ENCODE data around the gene CAND2.
"Not testable (repeated sequence)": the region's sequence is repeated elsewhere in the genome, so short reads cannot be mapped to it uniquely, and the experiment has no call there.

CAND2 gene

DNA sequence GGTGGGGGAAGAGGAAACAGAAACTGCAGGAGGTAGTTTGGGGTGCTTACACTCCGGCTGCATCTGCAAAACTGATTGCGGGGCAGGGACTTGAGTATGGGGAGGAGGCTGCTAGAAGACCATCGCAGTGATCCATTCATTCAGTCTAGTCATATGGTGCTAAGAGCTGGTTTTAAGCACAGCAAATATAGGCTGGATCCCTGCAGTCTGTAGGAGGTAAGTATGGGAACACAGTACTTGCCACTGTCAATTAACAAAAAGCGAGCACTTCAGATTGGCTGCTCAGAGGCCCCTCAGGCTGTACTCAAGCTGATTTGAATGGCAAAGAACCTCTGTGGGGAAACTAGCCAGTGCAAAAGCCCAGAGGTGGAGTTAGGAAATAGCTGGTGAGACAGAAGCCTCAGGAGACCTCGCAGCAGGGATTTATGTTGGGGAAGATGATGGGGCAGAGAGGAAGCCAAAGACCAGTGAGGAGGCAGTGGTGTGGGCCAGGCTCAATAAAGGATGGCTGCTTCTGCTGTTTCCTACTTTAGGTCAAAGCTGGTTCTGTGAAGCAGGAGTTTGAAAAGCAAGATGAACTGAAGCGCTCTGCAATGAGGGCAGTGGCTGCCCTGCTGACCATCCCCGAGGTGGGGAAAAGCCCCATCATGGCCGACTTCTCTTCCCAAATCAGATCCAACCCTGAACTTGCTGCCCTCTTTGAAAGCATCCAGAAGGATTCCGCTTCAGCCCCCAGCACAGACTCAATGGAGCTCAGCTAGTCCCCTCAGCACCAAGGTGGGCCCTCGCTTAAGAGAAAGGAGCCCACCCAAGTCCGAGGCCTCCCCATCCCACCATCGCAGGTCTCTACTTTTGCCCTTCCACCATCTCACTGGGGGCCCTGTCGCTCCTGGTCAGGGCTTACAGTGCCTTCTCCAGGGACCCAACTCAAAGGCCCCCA lies 37.0 kb downstream of the CAND2 start:
- no peak for DNase-seq

DNA sequence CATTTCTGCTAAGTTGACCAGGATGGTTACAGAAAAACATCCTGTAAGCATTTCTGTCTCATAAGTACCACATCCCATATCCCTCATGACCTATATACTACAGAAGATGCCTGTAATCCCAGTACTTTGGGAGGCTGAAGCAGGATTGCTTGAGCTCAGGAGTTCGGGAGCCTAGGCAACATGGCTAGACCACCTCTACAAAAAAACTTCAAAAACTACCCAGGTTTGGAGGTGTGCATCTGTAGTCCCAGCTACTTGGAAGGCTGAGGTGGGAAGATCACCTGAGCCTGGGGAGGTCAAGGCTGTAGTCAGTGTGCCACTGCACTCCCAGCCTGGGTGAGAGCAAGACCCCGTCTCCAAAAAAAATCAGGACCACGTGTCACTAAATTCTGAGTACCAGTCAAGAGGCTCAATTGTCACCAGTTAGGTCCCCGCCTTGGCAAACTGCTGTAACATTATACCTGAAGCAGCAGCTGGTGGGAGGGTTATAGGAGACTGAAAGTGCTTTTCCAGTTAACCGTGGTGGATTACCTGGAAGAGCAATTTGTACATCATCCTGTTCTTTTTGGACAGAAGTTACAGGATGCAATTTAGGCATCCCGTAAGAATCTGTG lies 38.7 kb downstream of the CAND2 start:
- DNase-seq = no peak

DNA sequence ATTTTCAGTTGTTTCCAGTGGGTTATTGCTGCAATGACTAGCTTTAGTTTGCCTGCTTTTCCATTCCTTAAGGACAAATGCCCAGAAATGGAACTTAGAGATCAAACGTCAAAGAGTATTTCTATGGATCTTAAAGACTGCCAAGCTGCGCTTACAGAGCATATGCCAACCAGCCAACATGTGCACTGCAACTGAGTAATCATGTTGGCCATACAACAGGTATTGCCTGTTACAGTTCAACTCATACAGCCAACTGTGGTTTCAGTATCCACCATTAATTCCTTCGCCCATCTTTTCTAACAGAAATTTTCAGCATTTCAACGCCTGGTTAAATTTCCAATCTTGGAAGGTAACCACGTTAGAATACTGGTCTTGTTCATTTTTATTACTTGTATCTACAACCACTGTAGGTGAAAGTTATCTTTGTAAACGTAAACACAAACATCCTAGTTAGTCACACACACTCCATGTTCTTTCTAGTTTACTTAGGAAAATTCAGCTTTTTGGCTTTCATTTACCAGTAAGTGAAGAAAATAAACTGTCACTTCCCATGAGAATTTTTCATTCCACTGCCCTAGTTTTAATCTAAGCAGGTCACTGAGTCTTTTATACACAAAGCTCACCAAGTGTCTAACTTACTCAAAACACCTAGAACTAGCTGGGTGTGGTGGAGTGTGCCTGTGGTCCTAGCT lies 41.0 kb downstream of the CAND2 start:
- no peak for DNase-seq

DNA sequence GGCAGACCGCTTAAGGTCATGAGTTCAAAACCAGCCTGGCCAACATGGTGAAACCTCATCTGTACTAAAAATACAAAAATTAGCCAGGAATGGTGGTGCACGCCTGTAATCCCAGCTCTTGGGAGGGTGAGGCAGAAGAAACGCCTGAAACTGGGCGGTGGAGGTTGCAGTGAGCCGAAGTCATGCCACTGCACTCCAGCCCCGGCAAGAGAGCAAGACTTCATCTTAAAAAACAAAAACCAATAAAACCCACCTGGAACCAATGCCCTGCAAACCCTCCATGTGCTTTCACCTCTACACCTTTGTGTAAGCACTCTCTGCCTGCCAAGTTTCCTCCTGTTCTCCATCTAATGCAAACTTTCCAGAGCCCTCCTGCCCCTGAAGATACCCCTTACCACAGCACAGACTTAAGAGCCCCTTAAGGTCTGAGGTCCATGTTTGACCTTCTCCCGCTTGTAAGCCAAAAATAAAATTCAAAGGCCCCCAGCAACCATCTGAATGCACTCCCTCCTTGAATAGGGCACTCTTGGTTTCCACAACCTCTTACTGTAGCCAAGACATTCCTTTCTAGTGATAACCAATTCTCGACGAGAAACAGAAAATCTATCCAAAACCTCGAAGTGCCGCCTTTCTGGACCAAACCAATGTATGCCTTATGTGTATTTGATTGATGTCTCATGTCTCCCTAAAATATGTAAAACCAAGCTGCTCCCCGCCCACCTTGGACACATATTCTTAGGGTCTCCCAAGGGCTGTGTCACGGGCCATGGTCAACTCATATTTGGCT lies 41.9 kb downstream of the CAND2 start:
- DNase-seq = no peak

- DNase-seq = no peak
These were observed 42.9 kb downstream of the CAND2 start for GRCh38 chr3:12839156-12839946.

- not testable (repeated sequence) for DNase-seq
These were observed 43.7 kb downstream of the CAND2 start for GRCh38 chr3:12840148-12840547.

DNA sequence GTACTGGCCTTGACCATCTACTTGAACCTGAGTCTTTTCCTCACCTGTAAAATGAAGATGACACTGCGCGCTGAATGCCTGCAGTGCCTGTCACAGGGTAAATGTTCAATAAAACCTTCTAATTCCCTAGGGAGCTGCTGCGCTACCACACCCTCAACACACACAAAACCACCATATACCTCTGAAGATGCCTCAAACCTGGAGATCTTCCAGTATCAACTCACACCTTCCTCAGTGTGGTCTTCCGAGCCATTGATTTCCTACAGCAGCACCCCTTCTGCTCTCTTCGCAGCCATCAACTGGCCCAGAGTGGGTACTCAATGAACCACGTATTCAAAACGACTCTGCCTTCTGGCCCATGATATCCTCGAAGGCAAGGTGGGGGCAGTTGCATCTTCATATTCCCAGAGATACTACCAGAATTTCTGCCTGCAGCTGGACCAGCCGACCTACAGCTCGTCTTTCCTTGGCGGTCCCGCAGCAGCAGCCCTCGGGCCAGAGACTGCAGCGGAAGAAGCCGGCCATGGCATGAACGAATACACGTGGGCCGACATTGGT lies 44.2 kb downstream of the CAND2 start:
- DNase-seq = no peak

GRCh38 chr3:12841149-12841969 lies 44.9 kb downstream of the CAND2 start, which contains the start of gene RPL32:
Gene RPL32 (minus strand): TSS chr3:12841565. CDS start chr3:12840237, 1,328 bp downstream.
- DNase-seq = peak; percentile 92

DNA sequence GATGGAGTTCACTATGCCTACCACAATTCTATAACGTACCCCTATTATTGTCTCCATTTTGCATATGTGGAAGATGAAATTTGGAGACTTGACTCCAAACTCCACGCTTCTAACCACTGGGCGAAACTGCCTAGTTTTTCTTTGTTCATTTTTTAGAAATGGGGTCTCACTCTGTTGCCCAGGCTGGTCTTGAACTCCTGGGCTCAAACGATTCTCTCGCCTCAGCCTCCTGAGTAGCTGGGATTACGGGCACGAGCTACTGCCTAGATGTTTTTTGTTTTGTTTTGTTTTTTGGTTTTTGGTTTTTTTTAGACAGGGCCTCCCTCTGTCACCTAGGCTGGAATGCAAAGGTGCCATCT lies 45.5 kb downstream of the CAND2 start:
- DNase-seq = no peak

GRCh38 chr3:12842469-12842868 lies 46.0 kb downstream of the CAND2 start:
- DNase-seq = no peak

- DNase-seq = no peak
These were observed 49.3 kb downstream of the CAND2 start for GRCh38 chr3:12845811-12846210.

DNA sequence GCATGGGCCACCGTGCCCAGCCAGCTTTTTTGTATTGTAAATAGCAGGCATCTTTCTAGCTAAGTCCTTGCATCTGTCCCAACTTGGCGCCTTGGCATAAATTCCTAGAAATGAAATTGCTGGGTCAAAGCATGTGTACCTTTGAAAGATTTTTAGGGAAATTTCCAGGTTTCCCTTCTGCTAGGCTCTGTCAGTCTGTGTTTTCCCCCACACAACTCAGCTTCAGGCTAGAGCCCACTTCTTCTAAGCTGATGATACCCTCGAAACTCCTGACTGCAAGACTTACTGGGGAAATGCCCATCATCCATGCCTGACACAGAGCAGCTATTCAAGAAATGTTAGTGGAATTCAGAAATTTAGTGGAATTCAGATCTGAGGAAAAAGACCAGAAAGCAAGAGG lies 55.7 kb downstream of the CAND2 start:
- no peak for DNase-seq

DNA sequence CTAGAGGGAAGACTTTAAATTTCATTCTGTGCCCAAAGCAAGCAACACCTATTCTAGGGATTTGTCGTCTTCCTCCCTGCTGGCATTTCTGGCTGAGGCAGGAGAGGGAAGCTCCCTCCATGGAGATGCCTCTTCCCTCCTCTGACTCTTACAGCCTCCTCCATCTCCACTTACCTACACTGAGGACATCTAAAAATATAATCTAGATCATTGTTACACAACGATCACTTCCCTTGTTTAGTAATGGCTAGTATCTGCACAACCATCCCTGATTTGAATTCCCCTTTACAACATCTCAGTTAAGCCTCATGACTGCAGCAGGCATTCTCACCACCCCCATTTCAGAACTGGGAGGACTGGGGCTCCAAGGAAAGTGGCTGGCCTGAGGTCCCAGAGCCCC lies 57.4 kb downstream of the CAND2 start:
- DNase-seq = not testable (repeated sequence)

DNA sequence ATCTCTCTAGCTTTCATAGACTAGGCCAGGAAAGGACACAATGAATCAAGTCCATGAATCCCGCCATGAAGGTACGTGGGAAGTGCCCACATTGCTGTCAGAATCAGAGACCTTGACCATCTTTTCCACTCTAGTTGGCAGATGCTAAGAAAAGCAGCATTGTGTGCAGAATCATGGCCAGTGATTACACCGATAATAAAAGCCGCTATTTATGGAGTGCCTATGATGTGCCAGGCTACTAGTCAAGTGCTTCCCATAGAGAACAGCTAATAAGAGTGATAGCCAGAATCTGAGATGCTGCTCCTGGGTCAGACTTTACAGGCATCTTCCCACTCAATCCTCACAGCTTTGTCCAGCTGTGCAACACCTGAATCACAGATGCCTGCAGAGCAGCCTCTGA lies 58.1 kb downstream of the CAND2 start:
- no peak for DNase-seq

DNA sequence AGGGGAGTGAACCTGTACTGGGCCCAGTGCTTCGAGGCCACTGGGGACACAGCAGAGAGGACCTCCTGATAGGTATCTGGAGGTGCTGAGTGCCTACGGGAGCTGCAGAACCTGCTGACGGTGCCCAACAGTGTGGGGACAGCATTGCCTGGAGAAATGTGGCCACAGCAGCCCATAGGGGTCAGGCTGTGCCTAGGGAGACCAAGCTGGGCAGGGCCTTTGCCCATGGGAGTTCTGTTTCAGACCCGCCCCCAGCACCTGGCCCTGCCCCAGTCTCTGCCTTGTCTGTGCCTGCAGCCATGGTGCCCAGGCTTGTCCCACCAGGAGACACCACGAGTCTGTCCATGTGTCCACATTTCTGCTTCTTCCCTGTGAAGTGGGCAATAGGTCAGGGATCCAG lies 60.1 kb downstream of the CAND2 start:
- no peak for DNase-seq

DNA sequence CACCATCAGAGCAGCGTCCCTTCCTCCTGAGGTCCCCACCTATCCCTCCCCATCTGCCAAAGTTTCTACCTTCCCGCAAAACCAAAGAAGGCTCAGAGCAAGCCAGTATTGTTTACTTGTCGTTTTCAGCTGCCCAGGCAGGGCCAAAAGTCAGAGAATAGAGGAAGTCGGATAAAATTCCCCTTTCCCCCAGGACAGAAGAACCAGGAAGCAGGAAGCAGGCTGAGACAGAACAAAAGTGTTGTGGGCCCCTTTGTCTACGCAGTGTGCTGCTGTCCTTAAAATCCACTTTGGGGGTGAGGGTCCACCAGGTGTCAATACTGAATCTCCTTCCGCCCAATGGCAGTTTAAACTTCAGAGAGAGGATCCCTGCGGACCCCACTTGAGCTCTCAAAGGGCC lies 63.4 kb downstream of the CAND2 start:
- no peak for DNase-seq

DNA sequence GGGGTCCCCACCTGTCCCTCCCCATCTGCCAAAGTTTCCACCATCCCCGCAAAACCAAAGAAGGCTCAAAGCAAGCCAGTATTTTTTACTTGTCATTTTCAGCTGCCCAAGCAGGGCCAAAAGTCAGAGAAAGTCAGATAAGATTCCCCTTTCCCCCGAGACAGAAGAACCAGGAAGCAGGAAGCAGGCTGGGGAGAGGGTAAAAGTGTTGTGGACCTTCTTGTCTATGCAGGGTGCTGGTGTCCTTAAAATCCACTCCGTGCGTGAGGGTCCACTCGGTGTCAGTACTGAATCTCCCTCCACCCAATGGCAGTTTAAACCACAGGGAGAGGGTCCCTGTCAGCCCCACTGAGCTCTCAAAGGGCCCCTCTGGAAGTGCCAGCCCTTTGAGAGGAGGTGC lies 65.1 kb downstream of the CAND2 start:
- DNase-seq = no peak

- DNase-seq = no peak
These were observed 65.9 kb downstream of the CAND2 start for GRCh38 chr3:12862387-12862786.

GRCh38 chr3:12865271-12865670 lies 68.8 kb downstream of the CAND2 start:
- DNase-seq = no peak

- DNase-seq = no peak
These were observed 70.4 kb downstream of the CAND2 start for GRCh38 chr3:12866836-12867235.
